Endothelial cell of hepatic sinusoid (primary cell): ENCODE data around the gene RTL5.

ENCODE experiments used
- in situ Hi-C: cut with HindIII; loops from 2 replicates; pipeline ENCODE4 v1.10.0; 2017; ENCODE audit warnings: low sequenced_read_pairs

RTL5 gene

DNA sequence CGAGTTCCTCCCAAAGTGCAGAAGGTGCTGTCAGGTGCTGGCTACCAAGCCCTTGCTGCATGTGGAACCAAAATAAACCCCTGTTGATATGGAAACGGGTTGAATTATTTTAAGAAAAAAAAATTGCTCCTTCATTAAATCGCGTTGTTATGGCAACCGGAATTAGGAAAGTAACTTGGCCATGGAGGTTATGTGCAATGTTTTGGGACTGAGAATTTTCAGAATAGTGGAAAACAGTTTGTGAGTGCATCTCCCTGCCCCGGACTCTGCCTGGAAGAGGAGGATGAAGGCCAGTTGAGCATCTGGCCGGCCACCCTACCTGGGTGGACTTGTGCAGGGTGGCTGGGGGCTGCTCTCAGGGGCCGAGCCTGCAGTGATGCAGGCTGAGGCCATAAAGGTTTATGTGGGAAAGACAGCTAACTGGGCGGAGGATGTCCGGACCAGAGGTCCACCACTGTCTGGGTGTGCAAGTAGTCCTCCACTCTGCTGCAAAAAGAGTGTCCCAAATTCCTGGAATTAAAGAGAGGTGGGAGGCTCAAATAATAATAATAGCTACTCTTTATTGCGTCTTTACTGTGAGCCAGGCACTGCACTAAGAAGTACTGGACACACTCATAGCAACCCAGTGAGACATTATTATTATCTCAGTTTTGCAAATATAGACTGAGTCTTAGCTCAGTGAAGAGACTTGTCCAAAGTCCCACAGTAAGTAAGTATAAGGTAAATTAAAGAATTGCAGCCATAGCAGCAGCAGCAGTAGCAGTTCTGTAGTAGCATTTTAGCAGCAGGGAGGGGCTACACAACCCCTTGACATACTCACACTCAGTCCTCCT lies 20.6 kb downstream of the RTL5 start:
- in situ Hi-C loops: no loop called here

GRCh38 chrX:72110051-72110875 lies 21.5 kb downstream of the RTL5 start:
- in situ Hi-C loops: no loop called here

- in situ Hi-C loops: no loop called here
Measured at GRCh38 chrX:72108666-72109065, 23.0 kb downstream of the RTL5 start.

DNA sequence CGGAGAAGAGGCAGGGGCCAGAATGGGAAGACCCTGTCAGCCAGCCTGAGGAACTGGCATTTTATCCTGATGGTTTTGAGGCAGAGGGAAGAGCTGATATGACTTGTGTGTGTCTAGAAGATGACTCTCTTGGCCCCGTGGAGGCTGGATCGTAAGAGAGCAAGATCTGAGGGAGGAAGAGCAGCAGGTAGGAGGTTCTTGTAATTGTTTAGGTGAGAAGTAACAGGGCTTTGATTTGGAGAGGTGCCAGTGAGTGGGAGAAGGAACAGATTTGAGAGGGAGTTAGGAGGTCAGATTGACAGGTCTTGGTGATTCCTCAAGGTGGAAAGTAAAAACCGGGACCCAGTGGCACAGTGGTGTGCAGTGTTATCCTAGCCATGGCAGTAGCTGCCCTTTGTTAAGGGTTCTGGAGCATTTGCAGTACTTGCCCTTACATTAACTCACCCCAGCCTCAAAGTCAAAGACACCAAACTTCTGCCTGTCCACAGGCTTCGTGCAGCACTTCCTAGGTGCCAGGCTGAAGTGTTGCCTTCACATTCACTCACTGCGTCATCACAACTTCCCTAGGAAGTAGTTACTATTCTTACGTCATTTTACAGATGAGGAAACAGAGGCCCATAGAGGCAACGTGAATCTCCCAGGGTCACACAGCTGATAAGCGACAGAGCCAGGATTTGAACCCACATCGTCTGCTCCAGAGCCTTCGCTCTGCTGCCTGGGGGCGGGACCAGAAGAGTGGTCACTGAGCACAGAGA lies 23.7 kb downstream of the RTL5 start:
- in situ Hi-C loops: no loop called here

GRCh38 chrX:72107320-72107719 lies 24.4 kb downstream of the RTL5 start:
- in situ Hi-C loops: no loop called here

- in situ Hi-C loops: no loop called here
Measured at GRCh38 chrX:72105436-72105835, 26.3 kb downstream of the RTL5 start.

GRCh38 chrX:72102760-72103159 lies 29.0 kb downstream of the RTL5 start:
- in situ Hi-C loops: no loop called here

- in situ Hi-C loops: no loop called here
Measured at GRCh38 chrX:72102126-72102525, 29.6 kb downstream of the RTL5 start.

DNA sequence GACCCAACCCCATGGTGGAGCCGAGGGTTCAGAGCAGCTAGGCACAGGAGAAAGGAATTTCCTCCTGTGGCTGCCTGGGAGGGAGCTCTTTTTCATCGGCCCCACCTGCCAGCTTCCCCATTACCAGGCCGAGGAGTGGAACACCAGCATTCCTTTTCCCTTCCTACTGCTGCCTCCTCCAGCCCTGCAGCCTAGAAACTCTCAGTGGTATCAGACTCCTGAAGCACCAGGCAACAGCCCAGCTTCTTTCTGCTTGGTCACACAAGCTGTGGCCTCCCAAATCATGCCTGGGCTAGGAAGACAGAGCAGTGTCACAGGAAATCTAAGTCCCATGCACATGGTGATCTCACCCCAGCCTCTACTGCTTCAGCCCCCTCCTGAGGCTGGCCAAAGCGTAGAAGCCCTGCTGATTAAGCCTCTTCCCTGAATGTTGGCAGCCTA lies 30.1 kb downstream of the RTL5 start:
- in situ Hi-C loops: no loop called here

DNA sequence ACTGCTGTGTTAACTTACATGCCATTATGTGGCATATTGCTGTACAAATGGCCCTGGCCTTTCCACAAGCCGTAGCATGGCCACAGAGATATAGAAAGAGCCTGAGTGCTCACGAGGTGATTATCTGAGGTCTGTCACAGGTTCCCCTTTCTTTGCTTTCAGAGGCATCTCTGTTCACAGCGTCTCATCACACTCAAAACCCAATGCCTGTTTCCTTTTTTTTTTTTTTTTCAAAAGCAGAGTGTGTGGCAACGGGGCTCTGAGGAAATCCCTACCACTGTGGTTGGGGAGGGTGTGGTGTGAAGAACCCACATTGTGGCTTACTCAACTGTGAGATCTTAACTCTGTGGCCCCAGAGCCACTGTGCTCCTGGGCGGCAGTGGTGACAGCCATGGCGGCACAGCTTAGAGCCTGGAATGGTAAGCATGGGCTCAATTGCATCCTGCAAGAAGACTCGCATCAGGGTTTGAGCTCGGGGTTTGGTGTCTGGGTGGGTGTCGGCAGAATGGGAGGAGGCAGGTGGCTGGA lies 30.8 kb downstream of the RTL5 start:
- in situ Hi-C loops: no loop called here

DNA sequence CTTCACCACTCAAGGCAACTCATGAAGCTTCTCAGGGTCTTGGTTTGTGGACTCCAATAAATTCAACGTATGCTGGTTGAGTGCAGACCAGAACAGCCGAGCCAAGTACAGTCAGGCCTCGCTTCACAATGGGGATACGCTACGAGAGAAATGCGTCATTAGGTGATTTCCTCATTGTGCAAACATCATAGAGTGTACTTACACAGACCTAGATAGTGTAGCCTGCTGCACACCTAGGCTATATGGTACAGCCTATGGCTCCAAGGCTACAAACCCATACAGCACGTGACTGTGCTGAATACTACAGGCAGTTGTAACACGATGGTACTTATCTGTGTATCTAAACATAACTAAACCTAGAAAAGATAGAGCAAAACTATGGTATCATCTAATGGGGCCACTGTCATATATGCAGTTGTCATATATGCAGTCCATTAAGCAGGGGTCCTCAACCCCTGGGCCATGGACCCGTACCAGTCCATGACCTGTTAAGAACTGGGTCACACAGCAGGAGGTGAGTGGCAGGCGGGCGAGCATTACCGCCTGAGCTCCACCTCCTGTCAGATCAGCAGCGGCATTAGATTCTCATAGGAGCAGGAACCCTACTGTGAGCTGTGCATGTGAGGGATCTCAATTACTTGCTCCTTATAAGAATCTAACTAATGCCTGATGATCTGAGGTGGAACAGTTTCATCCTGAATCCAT lies 31.5 kb downstream of the RTL5 start:
- in situ Hi-C loops: no loop called here

GRCh38 chrX:72097098-72097497 lies 34.6 kb downstream of the RTL5 start:
- in situ Hi-C loops: no loop called here

DNA sequence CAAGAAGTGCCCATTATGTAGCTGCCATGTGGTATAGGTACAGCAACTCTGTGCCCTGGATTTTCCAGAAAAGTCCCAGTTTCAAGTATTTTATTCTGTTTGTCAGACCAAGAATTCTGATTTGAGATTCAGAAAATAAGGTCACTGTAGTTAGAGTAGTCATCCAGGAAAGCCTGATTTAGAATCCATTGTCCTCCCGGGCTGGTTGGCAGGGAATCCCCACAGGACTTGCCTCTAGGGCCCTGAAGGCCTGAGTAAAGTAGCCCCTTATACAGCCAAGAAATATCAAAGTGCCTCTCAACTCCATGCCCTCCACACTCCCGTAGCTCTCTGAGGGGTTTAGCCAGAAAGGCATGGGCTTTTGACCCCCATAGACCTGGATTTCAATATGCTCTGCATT lies 36.3 kb downstream of the RTL5 start:
- in situ Hi-C loops: no loop called here

DNA sequence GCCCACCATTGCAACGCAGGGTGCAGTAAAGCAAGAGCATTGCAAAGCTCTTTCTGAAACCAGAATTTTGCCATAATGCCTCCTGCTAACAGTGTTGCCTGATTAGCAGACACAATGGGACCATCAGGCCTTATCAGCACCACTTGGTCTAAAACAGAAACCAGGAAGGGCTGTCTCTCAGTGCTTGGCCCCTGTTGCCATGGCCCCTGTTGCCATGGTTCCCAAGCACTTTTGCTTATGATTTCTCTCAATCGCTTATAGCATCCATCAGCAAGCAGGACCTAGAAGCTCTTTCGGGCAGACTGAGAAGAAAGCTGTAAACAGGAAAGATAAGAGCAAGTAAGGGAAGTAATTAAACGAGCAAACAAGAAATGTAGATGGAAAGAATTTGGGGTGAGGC lies 36.8 kb downstream of the RTL5 start:
- in situ Hi-C loops: no loop called here

DNA sequence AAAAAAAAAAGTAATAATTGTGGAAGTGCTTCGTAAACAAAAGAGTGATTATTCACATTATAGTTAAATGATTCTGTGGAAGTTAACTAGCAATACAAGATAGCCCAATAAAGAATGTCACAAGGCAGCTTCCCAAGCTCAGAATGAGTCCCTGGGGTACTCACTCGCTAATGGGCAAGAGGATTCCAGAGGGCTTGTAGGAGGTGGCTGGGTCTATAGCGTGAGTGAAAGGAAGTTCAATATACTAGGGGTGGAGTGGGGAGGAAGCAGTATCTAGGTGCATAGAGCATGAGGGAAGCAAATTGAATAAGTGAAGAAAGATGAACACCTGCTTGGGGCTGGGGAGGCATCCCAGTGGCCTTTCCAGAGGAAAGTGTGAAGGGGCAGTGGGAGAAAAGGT lies 42.5 kb downstream of the RTL5 start:
- in situ Hi-C loops: no loop called here

DNA sequence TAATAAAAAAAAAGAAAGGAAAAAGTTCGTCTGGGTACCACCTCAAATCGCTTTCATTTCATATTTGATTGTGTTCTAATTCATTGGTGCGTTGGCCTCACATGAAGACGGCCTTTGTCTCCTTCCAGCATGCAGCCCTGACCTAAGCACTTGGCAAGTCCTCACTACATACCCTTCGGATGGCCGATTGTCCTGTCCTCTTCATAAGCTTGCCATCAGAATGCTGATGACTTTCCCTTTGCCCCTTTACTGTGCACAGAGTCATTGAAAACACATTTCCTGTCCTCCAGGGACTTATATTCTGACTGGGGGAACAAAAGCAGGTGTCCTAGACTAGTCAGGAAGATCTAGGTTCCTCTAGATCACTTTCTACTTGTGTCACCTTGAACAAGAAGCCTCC lies 43.0 kb downstream of the RTL5 start:
- in situ Hi-C loops: no loop called here

GRCh38 chrX:72086995-72087394 lies 44.7 kb downstream of the RTL5 start:
- in situ Hi-C loops: no loop called here

GRCh38 chrX:72084114-72084513 lies 47.6 kb downstream of the RTL5 start:
- in situ Hi-C loops: no loop called here

DNA sequence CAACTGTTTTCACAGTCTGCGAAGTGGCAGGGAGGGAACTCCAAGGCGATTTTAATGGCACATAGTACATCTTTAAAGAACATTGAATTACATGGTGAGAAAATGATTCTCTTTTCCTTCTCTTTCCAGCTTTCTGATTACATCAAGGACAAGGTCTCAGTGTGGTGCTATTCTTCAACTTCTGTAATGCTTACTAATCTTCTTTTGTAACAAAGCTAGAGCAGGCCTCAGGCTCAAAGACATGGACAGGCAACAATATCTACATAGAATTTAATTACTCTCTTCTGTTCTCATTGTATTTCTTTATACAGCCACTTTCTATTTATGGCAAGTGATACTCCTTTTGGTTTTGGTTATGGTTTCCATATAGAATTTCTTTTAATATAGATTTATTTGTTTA lies 48.4 kb downstream of the RTL5 start:
- in situ Hi-C loops: no loop called here

DNA sequence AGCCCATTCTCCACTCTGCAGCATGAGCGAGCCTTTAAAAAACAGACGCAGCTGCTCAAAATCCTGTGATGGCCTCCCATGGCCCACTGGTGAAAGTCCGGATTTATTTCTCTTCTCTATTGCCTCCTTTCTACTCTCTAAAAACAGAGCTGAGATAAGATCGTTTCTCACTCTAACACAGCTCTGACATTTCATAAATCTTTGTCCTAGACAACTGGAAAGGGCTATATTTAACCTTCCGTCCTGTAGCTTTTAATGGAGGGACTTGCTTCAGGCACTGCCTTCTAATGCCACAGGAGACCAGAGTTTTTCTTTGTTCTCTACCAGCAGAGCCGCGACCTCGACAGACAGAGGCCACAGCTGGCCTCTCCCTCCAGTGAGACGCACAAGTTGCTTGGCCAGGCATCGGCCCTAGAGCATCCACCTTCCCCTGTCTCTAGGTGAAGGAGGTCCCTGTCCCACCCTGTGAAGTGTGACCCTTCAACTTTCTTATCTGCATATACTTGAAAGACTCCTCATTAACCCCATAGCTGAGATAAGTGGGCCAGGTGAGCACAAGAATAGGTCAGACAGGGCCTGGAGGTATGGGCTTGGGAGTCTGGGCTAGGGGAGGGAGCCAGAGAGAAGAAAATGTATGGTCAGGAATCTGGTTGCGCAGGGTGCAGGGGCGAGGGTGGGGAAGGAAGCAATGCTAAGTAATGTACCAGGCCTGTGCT lies 50.0 kb downstream of the RTL5 start:
- in situ Hi-C loops: no loop called here
